ENCODE measurements around the gene GOLGA5.

GOLGA5 gene

GRCh38 chr14:92785667-92786426 is 8.3 kb upstream of the GOLGA5 start:
- TF ChIP-seq ZFX (IDR thresholded peaks at IDR 0.05), result no peak
- TF ChIP-seq CTCF (conservative IDR thresholded peaks at IDR 0.05), result no peak
- peak overlapping the region; percentile 24; the same call in 1 of the 2 replicates for H3K27ac ChIP-seq

GRCh38 chr14:92786427-92786756 is 7.7 kb upstream of the GOLGA5 start:
- TF ChIP-seq CTCF (conservative IDR thresholded peaks at IDR 0.05) (no peak), ZFX (IDR thresholded peaks at IDR 0.05) (no peak)
- peak overlapping the region; percentile 24; the same call in 1 of the 2 replicates for H3K27ac ChIP-seq

GRCh38 chr14:92787554-92787953 is 6.6 kb upstream of the GOLGA5 start:
- no peak for TF ChIP-seq ZFX (IDR thresholded peaks at IDR 0.05)
- no peak for TF ChIP-seq CTCF (conservative IDR thresholded peaks at IDR 0.05)
- H3K27ac ChIP-seq, result no peak overlapping the region

GRCh38 chr14:92789457-92790089 is 4.5 kb upstream of the GOLGA5 start:
- TF ChIP-seq ZFX (IDR thresholded peaks at IDR 0.05), result no peak
- no peak for TF ChIP-seq CTCF (conservative IDR thresholded peaks at IDR 0.05)
- H3K27ac ChIP-seq, result no peak overlapping the region

- TF ChIP-seq CTCF (conservative IDR thresholded peaks at IDR 0.05) (peak; percentile 13), ZFX (IDR thresholded peaks at IDR 0.05) (no peak)
- no peak overlapping the region for H3K27ac ChIP-seq
Observed at GRCh38 chr14:92792885-92793284, 1.2 kb upstream of the GOLGA5 start.

GRCh38 chr14:92794547-92794941 is 439 bp downstream of the GOLGA5 start:
- peak overlapping the region; percentile 85 for H3K27ac ChIP-seq
- TF ChIP-seq CTCF (conservative IDR thresholded peaks at IDR 0.05) (no peak), ZFX (IDR thresholded peaks at IDR 0.05) (peak; percentile 81)

GRCh38 chr14:92794961-92795360 is 856 bp downstream of the GOLGA5 start:
- no peak for TF ChIP-seq CTCF (conservative IDR thresholded peaks at IDR 0.05)
- no peak for TF ChIP-seq ZFX (IDR thresholded peaks at IDR 0.05)
- peak overlapping the region; percentile 85 for H3K27ac ChIP-seq
